Dedifferentiated amniotic fluid mesenchymal stem cell (primary cell): ENCODE results near the gene PKNOX2.
A peak's percentile ranks its signal among the peaks of the same experiment; 100 is the strongest.

Source experiments
- DNase-seq: peaks from one replicate; pipeline ENCODE4 v3.0.0-alpha.2; 2016; ENCODE audit errors: extremely low spot score

Gene PKNOX2

DNA sequence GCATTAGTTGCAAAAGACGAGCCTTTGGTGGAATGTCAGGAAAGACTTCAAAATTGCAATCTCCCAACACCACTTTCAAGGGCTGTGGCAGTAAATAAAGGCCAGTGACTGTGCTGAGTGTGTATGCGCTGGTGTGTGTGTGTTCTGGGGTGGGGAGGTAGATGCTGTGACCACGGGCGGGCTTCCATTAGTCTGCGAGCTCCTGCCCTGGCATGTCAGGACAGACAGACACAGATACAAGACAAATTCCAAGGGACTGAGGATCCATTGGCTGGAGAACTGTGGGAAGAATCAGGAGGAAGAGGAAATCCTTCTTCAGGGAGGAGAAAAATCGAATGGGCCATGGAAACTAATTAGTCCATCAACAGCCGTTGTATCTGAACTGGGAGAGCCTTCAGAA, 248.0 kb downstream of the PKNOX2 start:
- DNase-seq = no peak

DNA sequence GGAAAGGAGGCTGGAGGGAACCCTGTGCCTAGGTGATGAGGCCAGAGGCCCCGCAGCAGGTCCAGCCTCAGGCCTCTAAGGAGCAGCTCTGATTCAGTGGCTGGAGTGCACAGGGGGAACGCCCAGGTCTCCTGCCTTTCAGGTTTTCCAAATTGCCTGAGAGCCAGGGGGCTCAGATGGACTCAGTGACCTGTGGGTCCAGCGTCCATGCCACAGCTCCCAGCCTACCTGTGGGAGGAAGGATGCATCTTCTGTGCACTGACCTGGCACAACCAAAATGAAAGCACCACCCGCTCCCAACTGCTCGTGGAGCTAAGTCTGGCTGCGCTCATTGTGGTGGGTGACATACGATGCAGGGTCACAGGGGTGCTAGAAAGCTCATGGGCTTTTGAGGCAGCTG, 248.7 kb downstream of the PKNOX2 start:
- no peak for DNase-seq

GRCh38 chr11:125414121-125414520, 249.6 kb downstream of the PKNOX2 start:
- no peak for DNase-seq

DNA sequence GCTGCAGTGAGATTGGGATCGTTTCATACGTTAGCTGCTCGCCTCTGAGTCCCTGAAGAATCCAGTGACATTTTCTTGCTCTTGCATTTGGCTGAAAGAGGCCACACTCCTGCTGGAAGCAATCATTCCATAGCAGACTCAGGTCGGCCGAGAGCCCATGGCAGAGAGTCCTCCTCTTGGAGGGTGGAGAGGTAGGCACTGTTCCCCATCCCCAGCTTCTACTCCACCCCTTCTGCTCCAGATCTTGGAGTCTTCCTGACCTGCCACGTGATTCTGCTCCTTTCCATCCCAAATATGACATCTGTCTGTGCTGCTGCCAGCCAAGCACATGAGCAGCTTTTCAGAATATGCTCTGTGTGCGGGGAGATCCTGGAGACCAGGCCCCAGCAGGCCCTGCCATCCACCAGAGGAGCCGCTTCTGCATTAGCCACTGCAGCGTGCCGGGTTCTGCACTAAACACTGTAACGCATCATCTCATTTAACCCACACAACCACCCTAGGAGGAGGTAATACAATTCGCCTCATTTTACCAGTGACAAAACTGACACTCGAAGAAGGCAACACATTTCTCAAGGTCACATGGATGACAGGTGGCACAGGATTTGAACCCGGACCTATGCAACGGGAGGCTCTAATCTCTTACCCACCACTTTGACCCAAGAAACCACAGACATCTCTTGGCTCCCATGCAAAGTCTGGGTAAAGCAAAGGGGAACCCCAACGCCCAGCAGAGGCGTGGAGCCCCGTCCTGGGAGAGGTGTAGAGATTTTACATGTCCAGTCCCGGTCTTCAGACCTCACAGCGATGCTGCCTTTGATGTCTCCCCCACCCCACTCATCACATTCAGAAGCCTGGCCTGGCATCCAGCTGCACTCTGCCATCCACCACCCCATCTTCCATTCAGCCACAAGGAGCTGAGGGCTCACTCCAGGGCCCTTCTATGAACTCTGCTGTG, 252.7 kb downstream of the PKNOX2 start:
- no peak for DNase-seq

DNA sequence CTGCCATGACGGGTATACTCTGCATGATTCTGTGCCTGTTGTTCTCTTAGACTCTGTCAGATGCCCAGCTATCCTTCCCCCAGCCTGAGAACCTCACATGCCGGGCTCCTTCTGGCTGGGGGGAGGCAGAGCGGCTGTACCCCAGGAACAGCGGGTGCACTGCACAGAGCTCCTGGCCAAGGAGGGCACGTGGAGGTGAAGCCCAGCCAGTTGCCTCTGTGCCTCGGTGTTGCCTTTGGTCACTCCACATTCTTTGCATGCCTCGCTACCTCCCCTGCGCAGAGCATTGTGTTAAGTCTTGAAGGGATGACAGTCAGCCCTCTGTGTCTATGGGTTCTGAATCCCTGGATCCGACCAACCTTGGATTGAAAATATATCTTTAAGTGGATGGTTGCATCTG, 253.8 kb downstream of the PKNOX2 start:
- no peak for DNase-seq

DNA sequence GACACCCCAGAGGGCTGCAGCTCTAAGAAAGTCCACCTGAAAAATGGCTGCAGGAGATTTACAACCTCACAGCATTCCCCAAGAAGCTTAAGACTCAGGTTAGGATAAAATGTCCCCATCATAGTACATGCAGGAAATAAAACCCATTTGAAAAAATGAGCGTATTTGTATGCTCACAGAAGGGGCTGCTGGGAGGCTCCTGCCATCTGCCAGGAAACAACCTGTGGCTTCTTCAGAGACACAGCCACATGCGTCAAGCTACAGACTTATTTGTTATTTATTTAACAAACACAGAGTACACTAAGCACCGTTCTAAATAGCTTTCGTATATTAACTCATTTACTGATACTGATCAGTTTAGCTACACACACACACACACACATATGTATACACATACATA, 258.1 kb downstream of the PKNOX2 start:
- no peak for DNase-seq

DNA sequence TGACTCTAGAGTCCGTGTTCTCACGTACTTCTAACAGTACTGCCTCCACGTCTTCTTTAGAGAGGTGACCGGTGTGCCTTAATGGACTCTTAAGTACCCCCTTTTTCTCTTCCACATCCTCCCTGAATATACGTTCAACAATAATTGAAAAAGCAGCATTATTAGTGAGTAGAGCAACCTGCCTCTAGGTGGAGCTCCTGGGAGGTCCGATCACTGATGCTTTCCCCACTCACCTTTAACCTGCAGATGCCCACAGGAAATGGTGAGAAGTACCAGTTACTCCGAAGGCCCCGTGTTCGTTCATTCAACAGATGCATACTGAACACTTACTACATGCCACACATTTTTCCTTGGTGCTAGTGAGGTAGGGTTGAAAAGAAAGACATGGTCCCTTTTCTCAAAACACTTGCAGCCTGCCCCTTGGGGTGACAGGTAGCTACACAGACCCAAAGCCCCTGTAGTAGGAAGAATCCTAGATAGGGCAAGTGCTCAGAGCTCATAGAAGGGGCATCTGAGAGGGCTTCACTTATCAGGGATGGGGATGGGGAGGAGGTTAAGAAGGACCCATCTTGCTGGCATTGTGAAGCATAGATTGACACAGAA, 258.8 kb downstream of the PKNOX2 start:
- DNase-seq = no peak

GRCh38 chr11:125425601-125426000, 261.1 kb downstream of the PKNOX2 start:
- DNase-seq = no peak

- DNase-seq = no peak
These were observed 262.4 kb downstream of the PKNOX2 start for GRCh38 chr11:125426818-125427528.

DNA sequence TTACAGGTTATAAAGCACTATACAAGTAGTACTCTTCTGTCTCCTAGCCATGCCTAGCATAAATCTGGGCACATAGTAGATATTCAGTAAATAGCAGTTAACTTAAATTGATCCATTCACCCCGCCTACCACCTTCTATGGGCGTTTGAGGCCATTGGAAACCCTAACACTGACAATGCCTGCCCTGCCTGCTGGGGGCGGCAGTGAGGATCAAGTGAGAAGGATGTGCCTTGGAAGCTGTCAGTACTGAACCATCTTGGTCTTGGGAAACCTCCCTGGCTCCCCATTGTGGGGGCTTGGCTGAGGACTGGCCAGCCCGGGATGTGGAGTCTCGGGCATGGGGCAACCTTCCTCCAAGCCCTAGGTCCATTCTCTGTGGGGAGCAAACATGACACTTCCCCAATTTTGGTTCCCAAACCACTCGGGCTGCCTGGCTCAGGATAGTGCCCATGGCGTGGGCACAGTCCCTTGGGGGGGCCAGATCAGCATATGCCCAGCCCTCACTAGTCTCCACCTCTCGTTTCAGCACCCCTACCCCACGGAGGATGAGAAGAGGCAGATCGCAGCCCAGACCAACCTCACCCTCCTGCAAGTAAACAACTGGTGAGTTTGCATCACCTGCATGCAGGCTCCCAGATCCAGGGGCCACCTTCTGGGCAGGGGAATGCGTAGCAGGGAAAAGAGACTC, 264.1 kb downstream of the PKNOX2 start:
- no peak for DNase-seq

DNA sequence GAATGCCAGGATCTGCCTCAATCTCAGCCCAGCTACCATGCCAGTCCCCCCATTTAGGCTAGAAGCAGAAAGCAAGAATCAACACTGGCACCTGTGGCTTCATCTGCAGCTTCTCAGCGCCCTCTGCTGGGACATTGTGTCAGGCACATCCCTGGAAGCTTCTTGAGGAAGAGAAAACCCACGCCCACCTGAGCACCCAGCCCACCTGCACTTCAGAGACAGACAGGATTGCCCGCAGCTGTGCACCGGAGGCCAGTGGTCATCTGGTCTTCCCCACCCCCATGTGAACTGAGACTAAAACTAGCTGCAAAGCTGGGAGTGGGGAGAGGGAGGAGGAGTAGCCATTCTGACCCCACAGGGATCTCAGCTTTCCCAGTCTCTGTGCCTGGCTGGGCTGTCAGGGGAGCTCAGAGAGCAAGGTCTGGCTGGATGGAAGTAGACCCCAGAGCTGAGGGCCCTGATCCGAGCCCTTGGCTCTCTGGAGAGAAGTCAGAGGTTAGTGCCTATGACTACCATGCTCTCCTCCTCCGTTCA, 264.7 kb downstream of the PKNOX2 start:
- DNase-seq = peak; percentile 32

GRCh38 chr11:125429807-125430678, 265.5 kb downstream of the PKNOX2 start:
- DNase-seq = no peak

DNA sequence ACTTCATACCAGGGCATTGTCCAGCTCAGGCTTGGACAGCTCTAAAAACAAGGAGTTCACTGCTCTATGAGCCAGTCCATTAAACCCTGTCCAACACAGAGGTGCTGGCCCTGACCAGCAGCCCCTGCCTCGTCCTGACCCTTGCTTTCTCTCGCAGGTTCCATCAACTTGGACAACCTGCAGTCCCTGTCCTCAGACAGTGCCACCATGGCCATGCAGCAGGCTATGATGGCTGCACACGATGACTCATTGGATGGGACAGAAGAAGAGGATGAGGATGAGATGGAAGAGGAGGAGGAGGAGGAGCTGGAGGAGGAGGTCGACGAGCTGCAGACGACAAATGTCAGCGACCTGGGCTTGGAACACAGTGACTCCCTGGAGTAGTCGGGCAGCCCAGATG, 266.5 kb downstream of the PKNOX2 start:
- DNase-seq = no peak

DNA sequence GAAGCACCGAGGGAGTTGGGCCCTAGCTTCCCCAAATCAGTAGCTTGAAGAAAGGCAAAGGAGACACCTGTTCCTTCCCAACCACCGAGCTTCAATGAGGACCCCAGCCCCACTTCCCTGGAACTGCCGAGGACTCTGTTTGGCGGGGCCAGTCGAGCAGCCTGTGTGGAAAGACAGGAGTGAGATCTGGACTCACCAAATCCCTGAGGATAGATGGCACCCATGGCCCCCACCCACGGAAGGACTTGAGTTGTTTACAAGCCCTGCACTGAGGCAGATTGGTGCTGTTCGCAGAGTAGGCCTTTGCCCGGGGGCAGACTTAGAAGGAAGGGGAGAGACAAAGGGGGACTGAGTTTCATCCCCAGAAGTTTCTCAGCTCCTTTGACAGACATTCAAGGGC, 266.9 kb downstream of the PKNOX2 start:
- DNase-seq = no peak

DNA sequence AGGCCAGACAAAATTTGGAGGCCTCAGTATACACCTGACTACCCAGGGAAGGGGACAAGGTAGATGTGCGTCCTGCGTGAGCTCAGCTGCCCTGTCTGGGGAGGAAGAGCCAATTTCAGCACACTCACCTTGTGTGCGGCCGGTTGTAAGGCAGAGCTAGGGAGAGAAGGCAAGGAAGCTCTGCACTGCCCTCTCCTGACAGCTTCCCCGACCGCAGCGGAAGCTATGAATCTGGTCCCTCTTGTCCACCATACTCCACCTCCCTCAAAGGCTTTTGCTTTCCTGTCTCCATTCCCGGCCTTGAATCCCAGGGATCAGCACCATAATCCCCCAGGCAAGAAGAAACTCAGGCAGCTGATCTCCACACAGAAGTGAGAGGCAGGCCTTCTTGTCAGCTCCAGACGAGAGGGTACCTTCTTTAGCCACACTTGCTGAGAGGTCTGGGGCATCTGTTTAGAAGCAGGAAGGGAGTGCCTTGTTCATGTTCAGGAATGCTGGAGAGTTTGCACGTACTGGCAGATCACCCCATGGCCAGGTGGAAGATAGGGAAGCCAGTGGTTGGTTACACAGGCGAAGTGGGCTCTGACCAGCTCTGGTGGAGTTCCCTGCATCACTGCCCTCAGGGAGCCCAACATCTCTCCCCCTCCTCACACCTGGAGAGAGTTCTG, 269.0 kb downstream of the PKNOX2 start:
- no peak for DNase-seq

- no peak for DNase-seq
These were observed 271.1 kb downstream of the PKNOX2 start for GRCh38 chr11:125435461-125436238.

DNA sequence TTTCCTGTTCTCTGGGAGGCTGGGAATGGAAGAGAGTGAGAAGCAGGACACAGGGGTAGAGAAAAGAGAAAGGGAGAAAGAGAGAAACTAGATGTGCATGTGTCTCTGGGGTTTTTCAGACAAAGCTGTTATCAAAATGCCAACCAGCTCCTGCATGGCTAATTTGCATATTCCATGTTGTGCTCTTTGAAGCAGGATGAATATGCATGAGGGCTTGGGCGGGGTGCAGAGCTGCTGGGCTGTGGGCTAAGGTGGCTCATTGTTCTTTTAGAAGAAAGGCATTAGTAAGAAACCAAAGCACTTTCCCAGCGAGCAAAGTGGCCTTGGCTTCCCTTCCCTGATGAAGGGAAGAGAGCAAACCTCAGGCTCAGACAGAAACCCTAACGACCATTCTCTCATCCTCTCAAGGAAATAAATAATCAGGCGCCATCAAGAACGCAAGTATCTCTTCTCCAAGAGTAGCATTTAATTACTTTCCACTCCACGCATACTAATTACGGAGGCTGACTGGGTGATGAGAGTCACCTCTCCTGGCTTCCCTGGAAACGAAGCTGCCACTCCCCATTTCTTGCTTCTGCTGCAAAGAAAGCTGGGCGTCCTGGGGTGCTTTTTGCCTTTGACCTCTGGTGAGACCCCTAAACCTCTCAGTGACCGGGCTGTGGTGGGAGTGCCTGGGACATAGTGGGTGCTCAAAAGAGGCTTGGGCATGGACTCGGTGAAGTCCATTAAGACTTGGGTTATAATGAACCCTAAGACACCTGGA, 277.3 kb downstream of the PKNOX2 start:
- DNase-seq = no peak

DNA sequence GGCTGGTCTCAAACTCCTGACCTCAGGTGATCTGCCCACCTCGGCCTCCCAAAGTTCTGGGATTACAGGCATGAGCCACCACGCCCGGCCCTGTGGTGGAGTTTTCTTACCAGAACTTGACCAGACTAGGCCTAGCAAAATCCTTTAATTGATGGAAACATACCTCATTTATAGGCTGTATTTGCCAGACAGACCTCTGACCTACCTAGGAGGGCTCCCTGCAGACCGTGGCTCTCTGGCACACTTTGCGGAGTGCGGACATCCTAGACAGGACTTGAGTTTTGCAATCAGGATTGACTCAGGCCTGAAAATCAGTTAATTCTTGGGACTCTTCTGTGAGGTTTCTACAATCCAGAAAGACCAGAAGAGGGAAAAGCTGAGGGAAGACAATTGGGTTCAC, 278.4 kb downstream of the PKNOX2 start:
- DNase-seq = no peak
